GM13977 (cell line): ENCODE measurements around the gene SLC43A2.

Experiments
- DNase-seq: peaks from one replicate; pipeline ENCODE4 v3.0.0; 2012; ENCODE audit warnings: low spot score
- CTCF ChIP-seq: IDR thresholded peaks from 2 replicates; pipeline ENCODE4 v1.5.1; 2012; ENCODE audit warnings: mild to moderate bottlenecking, control low read depth; ENCODE audit not compliant: insufficient read depth; ENCODE audit errors: extremely low read depth, missing control alignments
- in situ Hi-C: fragments of 300-500 bp; cut with MboI; formaldehyde crosslinking; loops from one replicate; pipeline ENCODE4 v1.12.0; 2022; ENCODE audit warnings: low sequenced_read_pairs, low pct_unique_long_range_greater_than_20kb, mixed read lengths, inconsistent platforms; ENCODE audit not compliant: unreplicated experiment

SLC43A2 gene

GRCh38 chr17:1641065-1641403 lies 12.4 kb upstream of the SLC43A2 start:
- in situ Hi-C loops, result no loop called here
- DNase-seq, result no peak
- no peak for TF ChIP-seq CTCF

GRCh38 chr17:1640329-1641064 lies 11.9 kb upstream of the SLC43A2 start:
- in situ Hi-C loops, result no loop called here
- no peak for TF ChIP-seq CTCF
- DNase-seq, result no peak

GRCh38 chr17:1639549-1640180 lies 11.0 kb upstream of the SLC43A2 start:
- in situ Hi-C loops, result loop anchor here (10.0 kb wide), 1 partner anchor 65 kb away; no protein-coding TSS in a partner anchor
- DNase-seq, result no peak
- no peak for TF ChIP-seq CTCF

- TF ChIP-seq CTCF, result no peak
- no peak for DNase-seq
- in situ Hi-C loops, result loop anchor here (10.0 kb wide), 1 partner anchor 64 kb away; no protein-coding TSS in a partner anchor
These were observed 10.1 kb upstream of the SLC43A2 start for GRCh38 chr17:1638624-1639300.

GRCh38 chr17:1638171-1638590 lies 9.5 kb upstream of the SLC43A2 start:
- no peak for TF ChIP-seq CTCF
- in situ Hi-C loops, result loop anchor here (10.0 kb wide), 1 partner anchor 63 kb away; no protein-coding TSS in a partner anchor
- DNase-seq, result no peak

GRCh38 chr17:1636732-1637285 lies 8.2 kb upstream of the SLC43A2 start:
- in situ Hi-C loops, result loop anchor here (10.0 kb wide), 1 partner anchor 62 kb away; no protein-coding TSS in a partner anchor
- TF ChIP-seq CTCF, result no peak
- no peak for DNase-seq
